WTC11 (cell line): ENCODE results near the gene SUGP2. TPM values are rescaled to one million over a fixed set of nuclear protein-coding genes. Genes with fewer than 3 reads are reported as not detected.
A peak's percentile ranks its signal among the peaks of the same experiment; 100 is the strongest.

Source experiments
- ATAC-seq: fragments of 200-7000 bp; cut with Tn5 transposase; 2 replicates; pipeline ENCODE4 v1.10.0; 2021; ENCODE audit warnings: mild to moderate bottlenecking, moderate library complexity
- CTCF ChIA-PET: fragments of 300-600 bp; sonication (Branson Sonifier 250); formaldehyde crosslinking; loops from one replicate; lab custom pipeline; 2021; ENCODE audit warnings: antibody characterized with exemption; lab: Charles Lee
- POLR2A ChIA-PET: fragments of 350-600 bp; sonication (Branson Sonifier 250); formaldehyde crosslinking; loops from one replicate; lab custom pipeline; 2021; ENCODE audit warnings: antibody characterized with exemption; lab: Charles Lee
- DNase-seq: peaks from one replicate; pipeline ENCODE4 v3.0.0; 2021; ENCODE audit warnings: low spot score
- H3K27ac Mint-ChIP-seq: 2 replicates; pipeline ENCODE4 v1.8.0; 2021; ENCODE audit warnings: mixed read lengths
- H3K27me3 Mint-ChIP-seq: 2 replicates; pipeline ENCODE4 v1.8.0; 2021; ENCODE audit warnings: low read depth, mild to moderate bottlenecking, moderate library complexity, mixed read lengths
- H3K36me3 Mint-ChIP-seq: 2 replicates; pipeline ENCODE4 v1.8.0; 2021; ENCODE audit warnings: mixed read lengths
- H3K4me1 Mint-ChIP-seq: 2 replicates; pipeline ENCODE4 v1.8.0; 2022; ENCODE audit warnings: mixed read lengths
- H3K4me3 Mint-ChIP-seq: 2 replicates; pipeline ENCODE4 v1.8.0; 2021; ENCODE audit warnings: mild to moderate bottlenecking, moderate library complexity, mixed read lengths
- H3K9me3 Mint-ChIP-seq: 2 replicates; pipeline ENCODE4 v1.8.0; 2021; ENCODE audit warnings: mixed read lengths
- CBFB ChIP-seq: sonication (generic); formaldehyde crosslinking; IDR thresholded peaks from 2 replicates; pipeline ENCODE4 v1.8.1; 2022; ENCODE audit warnings: mild to moderate bottlenecking, low read depth, missing genetic modification reagents
- CREB1 ChIP-seq: sonication (generic); formaldehyde crosslinking; IDR thresholded peaks from 2 replicates; pipeline ENCODE4 v1.8.0; 2023; ENCODE audit warnings: mild to moderate bottlenecking, missing genetic modification reagents
- CREM ChIP-seq: sonication (generic); formaldehyde crosslinking; IDR thresholded peaks from 2 replicates; pipeline ENCODE4 v1.8.1; 2022; ENCODE audit warnings: mild to moderate bottlenecking, missing genetic modification reagents, moderate library complexity
- ETV6 ChIP-seq: sonication (generic); formaldehyde crosslinking; IDR thresholded peaks from 2 replicates; pipeline ENCODE4 v1.8.1; 2022; ENCODE audit warnings: mild to moderate bottlenecking, missing genetic modification reagents
- HMGA2 ChIP-seq: fragments of 250-450 bp; sonication (Bioruptor Pico); IDR thresholded peaks from 2 replicates; pipeline ENCODE4 v1.4.0; 2021; ENCODE audit warnings: mild to moderate bottlenecking, moderate library complexity
- MXD4 ChIP-seq: fragments of 250-450 bp; sonication (Bioruptor Pico); IDR thresholded peaks from 2 replicates; pipeline ENCODE4 v1.8.0; 2021; ENCODE audit warnings: mild to moderate bottlenecking, moderate library complexity, borderline replicate concordance
- MYBL2 ChIP-seq: sonication (generic); formaldehyde crosslinking; IDR thresholded peaks from 2 replicates; pipeline ENCODE4 v1.8.1; 2023; ENCODE audit warnings: mild to moderate bottlenecking, moderate library complexity, missing genetic modification reagents
- NR1H2 ChIP-seq: sonication (generic); formaldehyde crosslinking; IDR thresholded peaks from 2 replicates; pipeline ENCODE4 v1.9.0; 2021; ENCODE audit warnings: mild to moderate bottlenecking, moderate library complexity, missing genetic modification reagents
- NR3C1 ChIP-seq: sonication (generic); formaldehyde crosslinking; conservative IDR thresholded peaks from 2 replicates; pipeline ENCODE4 v1.8.1; 2023; ENCODE audit warnings: low read depth, mild to moderate bottlenecking, missing genetic modification reagents
- SP1 ChIP-seq: sonication (generic); formaldehyde crosslinking; conservative IDR thresholded peaks from 2 replicates; pipeline ENCODE4 v1.8.1; 2022; ENCODE audit warnings: missing genetic modification reagents
- TEAD4 ChIP-seq: sonication (generic); formaldehyde crosslinking; IDR thresholded peaks from 2 replicates; pipeline ENCODE4 v1.8.0; 2022; ENCODE audit warnings: mild to moderate bottlenecking, missing genetic modification reagents
- USF2 ChIP-seq: sonication (generic); formaldehyde crosslinking; IDR thresholded peaks from 2 replicates; pipeline ENCODE4 v1.8.1; 2023; ENCODE audit warnings: mild to moderate bottlenecking, missing genetic modification reagents, moderate library complexity
- ZBTB21 ChIP-seq: sonication (generic); formaldehyde crosslinking; IDR thresholded peaks from 2 replicates; pipeline ENCODE4 v1.8.1; 2023; ENCODE audit warnings: mild to moderate bottlenecking, missing genetic modification reagents, borderline replicate concordance
- ZNF121 ChIP-seq: sonication (generic); formaldehyde crosslinking; IDR thresholded peaks from 2 replicates; pipeline ENCODE4 v1.8.0; 2023; ENCODE audit warnings: missing genetic modification reagents
- ZNF232 ChIP-seq: sonication (generic); formaldehyde crosslinking; IDR thresholded peaks from 2 replicates; pipeline ENCODE4 v1.8.0; 2022; ENCODE audit warnings: mild to moderate bottlenecking, missing genetic modification reagents
- ZNF396 ChIP-seq: fragments of 250-450 bp; sonication (Bioruptor Pico); IDR thresholded peaks from 2 replicates; pipeline ENCODE4 v1.8.0; 2021; ENCODE audit warnings: mild to moderate bottlenecking, moderate library complexity, borderline replicate concordance
- ZNF532 ChIP-seq: fragments of 250-450 bp; sonication (Bioruptor Pico); IDR thresholded peaks from 2 replicates; pipeline ENCODE4 v1.9.0; 2021; ENCODE audit warnings: mild to moderate bottlenecking, borderline replicate concordance
- total RNA-seq: library from RNA; stranded (reverse); gene quantifications from 3 replicates; pipeline ENCODE4 v1.2.3, GENCODE V29; 2021
- TF ChIP-seq, protein P1 (sequence below): sonication (generic); formaldehyde crosslinking; IDR thresholded peaks from 2 replicates; pipeline ENCODE4 v1.8.1; 2023; ENCODE audit warnings: mild to moderate bottlenecking, moderate library complexity, missing genetic modification reagents
- TF ChIP-seq, protein P2 (sequence below): fragments of 250-450 bp; sonication (Bioruptor Pico); conservative IDR thresholded peaks from 2 replicates; pipeline ENCODE4 v1.9.0; 2021; ENCODE audit warnings: mild to moderate bottlenecking
- TF ChIP-seq, protein P3 (sequence below): sonication (generic); formaldehyde crosslinking; IDR thresholded peaks from 2 replicates; pipeline ENCODE4 v1.8.0; 2022; ENCODE audit warnings: mild to moderate bottlenecking, missing genetic modification reagents

The SUGP2 gene
- total RNA-seq, 1 experiment from 2014 or later = 160 TPM

- H3K4me1 Mint-ChIP-seq = peaks cover 6% of the 10 kb centered on the region
- DNase-seq = no peak
- H3K36me3 Mint-ChIP-seq = peaks cover 46% of the 10 kb centered on the region
- TF ChIP-seq NR3C1 (CRISPR knock-in tag) (no peak), CBFB (CRISPR knock-in tag) (no peak), NR1H2 (CRISPR knock-in tag) (no peak), ZBTB21 (CRISPR knock-in tag) (no peak), ZNF532 (CRISPR knock-in tag) (no peak), ZNF396 (CRISPR knock-in tag) (no peak), MYBL2 (CRISPR knock-in tag) (no peak), HMGA2 (no peak), TEAD4 (CRISPR knock-in tag) (no peak), CREB1 (CRISPR knock-in tag) (no peak), ZNF232 (no peak), SP1 (CRISPR knock-in tag) (no peak), MXD4 (CRISPR knock-in tag) (no peak)
- TF ChIP-seq, protein P1, sequence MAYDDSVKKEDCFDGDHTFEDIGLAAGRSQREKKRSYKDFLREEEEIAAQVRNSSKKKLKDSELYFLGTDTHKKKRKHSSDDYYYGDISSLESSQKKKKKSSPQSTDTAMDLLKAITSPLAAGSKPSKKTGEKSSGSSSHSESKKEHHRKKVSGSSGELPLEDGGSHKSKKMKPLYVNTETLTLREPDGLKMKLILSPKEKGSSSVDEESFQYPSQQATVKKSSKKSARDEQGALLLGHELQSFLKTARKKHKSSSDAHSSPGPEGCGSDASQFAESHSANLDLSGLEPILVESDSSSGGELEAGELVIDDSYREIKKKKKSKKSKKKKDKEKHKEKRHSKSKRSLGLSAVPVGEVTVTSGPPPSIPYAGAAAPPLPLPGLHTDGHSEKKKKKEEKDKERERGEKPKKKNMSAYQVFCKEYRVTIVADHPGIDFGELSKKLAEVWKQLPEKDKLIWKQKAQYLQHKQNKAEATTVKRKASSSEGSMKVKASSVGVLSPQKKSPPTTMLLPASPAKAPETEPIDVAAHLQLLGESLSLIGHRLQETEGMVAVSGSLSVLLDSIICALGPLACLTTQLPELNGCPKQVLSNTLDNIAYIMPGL (CRISPR knock-in tag) = no peak
- TF ChIP-seq, protein P2, sequence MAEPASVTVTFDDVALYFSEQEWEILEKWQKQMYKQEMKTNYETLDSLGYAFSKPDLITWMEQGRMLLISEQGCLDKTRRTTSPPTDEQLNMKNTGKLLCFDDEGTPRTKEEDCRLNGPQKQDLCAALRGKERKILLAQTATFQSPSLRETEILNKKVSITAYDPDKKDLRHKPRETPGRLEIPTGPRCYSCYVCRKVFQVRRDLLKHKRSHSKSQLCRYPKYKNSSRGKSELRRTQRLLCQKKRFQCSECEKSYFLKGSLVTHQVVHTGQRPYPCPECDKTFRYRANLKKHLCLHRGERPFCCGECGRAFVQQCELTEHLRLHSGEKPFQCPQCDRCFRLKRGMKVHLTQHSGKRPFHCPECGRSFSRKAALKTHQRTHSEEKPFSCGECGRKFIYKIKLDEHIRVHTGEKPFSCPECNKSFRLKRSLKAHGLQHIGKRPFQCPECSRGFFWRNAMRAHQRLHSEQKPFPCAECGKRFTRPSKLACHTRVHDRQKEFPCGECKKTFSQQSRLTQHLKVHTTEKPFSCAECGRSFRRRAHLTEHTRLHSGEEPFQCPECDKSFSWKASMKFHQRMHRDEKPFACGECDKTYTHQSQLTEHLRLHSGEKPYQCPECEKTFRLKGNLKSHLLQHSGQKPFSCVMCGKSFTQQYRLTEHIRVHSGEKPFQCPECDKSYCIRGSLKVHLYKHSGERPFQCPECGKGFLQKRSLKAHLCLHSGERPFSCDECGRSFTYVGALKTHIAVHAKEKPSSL = no peak
- TF ChIP-seq, all 79 proteins: peak for 0
- Mint-ChIP-seq H3K27ac (0 out of 2 replicates have a peak overlapping the region, but pooled peaks have one; percentile 19), H3K27me3 (no peaks in the 10 kb centered on the region), H3K9me3 (no peaks in the 10 kb centered on the region), H3K4me3 (no peak overlapping the region)
- CTCF ChIA-PET = interaction anchor here (0.7 to 1.9 kb wide), 4 partner anchors 10 to 458 kb away, joined by 3 to 6 read pairs (median 5); no protein-coding TSS in a partner anchor
- POLR2A ChIA-PET = no interaction called here
- no peak for ATAC-seq
These were observed 36.4 kb downstream of the SUGP2 start for GRCh38 chr19:18996796-18997394.

DNA sequence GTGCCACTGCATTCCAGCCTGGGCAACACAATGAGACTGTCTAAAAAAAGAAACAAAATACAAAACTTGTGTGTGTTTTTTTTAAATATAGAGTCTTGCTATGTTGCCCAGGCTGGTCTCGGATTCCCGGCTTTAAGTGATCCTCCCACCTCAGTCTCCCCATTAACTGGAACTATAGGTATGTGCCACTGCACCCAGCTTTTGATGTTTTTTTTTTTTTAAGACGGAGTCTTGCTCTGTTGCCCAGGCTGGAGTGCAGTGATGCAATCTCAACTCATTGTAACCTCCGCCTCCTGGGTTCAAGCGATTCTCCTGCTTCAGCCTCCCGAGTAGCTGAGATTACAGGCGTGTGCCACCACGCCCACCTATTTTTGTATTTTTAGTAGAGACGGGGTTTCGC is 37.0 kb downstream of the SUGP2 start:
- H3K9me3 Mint-ChIP-seq = no peaks in the 10 kb centered on the region
- no peak overlapping the region for H3K4me3 Mint-ChIP-seq
- no peak for ATAC-seq
- H3K4me1 Mint-ChIP-seq = peaks cover 6% of the 10 kb centered on the region
- ChIA-PET CTCF (interaction anchor here (0.5 to 1.9 kb wide), 23 partner anchors 8 to 466 kb away, joined by 3 to 47 read pairs (median 4); partner anchors contain the start of genes CERS1, COPE and DDX49), POLR2A (interaction anchor here (0.5 kb wide), 1 partner anchor 16 kb away, joined by 4 read pairs; no protein-coding TSS in a partner anchor)
- H3K27me3 Mint-ChIP-seq = no peaks in the 10 kb centered on the region
- no peak for DNase-seq
- H3K27ac Mint-ChIP-seq = no peak overlapping the region
- H3K36me3 Mint-ChIP-seq = peaks cover 41% of the 10 kb centered on the region
- no peak for TF ChIP-seq CREM
- peak; percentile 60; the same call in 1 of the 2 replicates for TF ChIP-seq ZNF121
- TF ChIP-seq ETV6 (CRISPR knock-in tag) = no peak
- TF ChIP-seq, protein P3, sequence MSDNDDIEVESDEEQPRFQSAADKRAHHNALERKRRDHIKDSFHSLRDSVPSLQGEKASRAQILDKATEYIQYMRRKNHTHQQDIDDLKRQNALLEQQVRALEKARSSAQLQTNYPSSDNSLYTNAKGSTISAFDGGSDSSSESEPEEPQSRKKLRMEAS (CRISPR knock-in tag) = no peak
- no peak for TF ChIP-seq USF2
